PC-9 (cell line): Measurements from ENCODE around the gene PRM3.

ENCODE experiments used
- CTCF ChIP-seq: fragments of 200-600 bp; sonication (generic); conservative IDR thresholded peaks from 2 replicates; pipeline ENCODE4 v1.6.1; 2017; ENCODE audit warnings: mixed run types, antibody characterized with exemption, mild to moderate bottlenecking, moderate library complexity
- EZH2 ChIP-seq: fragments of 200-600 bp; sonication (generic); IDR thresholded peaks from 2 replicates; pipeline ENCODE4 v1.8.0; 2017; ENCODE audit warnings: antibody characterized with exemption, low read depth

DNA sequence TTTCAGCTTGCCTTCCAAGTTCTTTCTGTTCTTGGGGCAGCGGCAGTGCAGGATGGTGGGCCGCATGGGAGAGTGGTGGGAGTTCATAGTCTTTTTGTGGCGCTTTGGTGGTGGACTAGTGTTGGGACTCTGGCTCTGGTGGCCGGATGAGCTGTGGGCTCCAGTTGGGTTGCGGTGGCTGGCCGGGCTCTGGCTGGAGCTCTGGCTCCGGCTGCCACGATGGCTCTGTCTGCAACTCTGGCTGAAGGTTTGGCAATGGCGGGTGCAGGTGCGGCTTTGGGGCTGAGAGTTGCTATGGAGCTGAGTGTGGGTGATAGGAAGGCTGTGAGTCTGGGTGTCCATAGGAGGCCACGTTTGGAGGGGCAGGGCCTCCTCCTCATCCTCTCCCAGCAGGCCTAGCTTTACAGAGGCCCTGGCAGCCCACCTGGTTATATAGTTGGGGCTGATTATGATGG, 4.5 kb downstream of the PRM3 start, which contains the start of gene TNP2:
- TF ChIP-seq CTCF (no peak), EZH2 (no peak)
